CD4-positive, alpha-beta T cell treated with Interleukin-6 for 4 hours (primary cell): Measurements from ENCODE around the gene TMEM187.
"Not testable (repeated sequence)": the region's sequence is repeated elsewhere in the genome, so short reads cannot be mapped to it uniquely, and the experiment has no call there.

Experiments
- DNase-seq: peaks from one replicate; pipeline ENCODE4 v3.0.0-alpha.2; 2020; ENCODE audit warnings: mixed read lengths

TMEM187 gene

DNA sequence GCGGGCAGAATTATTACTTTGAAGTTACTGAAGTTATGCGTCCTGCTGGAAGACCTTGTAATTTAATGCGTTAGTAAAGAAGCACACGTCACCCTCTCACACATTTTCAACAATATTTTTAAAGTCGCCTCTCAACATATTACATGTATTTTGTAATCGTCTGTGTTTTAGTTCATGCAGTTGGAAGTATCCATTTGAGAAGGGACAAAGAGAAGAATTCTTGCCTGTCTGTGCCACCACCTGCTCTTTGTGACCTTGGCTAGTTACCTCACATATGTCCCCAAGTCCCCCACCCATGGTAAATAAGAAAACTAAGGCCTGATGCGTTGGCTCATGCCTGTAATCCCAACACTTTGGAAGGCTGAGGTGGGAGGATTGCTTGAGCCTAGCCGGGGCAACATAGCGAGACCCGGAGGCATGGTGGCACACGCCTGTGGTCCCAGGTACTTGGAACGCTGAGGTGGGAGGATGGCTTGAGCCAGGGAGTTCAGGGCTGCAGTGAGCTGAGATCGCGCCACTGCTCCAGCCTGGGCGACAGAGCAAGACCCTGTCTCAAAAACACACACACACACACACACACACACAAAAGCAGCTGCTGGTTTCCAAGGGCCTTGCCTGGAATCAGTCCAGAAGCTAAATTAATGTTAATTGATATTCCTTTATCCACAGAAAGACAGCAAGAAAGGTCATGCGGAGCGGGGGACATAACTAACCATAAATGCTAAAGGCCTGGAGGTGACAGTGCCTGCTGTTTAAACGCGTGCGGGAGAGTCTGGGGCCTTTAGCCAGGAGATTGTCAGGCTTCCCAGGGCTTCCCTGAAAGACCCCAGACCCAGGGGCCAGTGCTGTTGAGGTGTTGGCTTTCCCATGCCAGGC lies 811 bp downstream of the TMEM187 start:
- no peak for DNase-seq

DNA sequence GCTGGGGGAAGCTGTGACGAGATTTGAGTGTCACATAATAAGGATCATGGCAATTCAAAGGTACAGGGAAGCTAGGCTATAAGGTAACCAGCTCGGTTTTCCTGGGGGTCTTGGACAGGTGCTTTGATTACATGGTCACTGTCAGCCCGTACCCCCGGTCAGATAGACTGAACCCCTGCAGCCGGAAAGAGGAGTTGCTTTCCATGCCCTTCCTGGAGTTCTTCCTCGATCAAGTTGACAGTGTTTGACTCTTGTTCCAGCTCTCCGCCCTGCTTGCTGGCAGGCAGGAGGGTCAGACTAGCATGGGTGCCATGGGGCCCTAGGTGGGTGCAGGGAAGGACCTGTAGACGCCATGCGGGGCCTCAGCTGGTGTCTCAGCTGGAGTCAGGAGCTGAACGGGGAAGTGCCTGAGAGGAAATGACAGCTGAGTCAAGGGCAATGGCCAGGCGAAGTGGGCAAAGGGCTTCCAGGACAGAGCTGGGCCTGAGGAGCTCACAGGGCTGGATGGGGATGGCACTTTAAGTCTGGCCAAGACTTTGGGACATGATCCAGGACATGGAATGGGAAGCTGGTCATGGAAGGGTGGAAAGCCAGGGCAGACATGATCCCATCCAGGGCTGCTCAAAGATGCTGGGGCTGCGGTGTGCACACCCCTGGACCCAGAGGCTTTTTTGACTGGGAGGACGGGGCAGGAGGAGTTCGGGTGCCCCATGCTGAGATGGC lies 1.6 kb downstream of the TMEM187 start:
- no peak for DNase-seq

DNA sequence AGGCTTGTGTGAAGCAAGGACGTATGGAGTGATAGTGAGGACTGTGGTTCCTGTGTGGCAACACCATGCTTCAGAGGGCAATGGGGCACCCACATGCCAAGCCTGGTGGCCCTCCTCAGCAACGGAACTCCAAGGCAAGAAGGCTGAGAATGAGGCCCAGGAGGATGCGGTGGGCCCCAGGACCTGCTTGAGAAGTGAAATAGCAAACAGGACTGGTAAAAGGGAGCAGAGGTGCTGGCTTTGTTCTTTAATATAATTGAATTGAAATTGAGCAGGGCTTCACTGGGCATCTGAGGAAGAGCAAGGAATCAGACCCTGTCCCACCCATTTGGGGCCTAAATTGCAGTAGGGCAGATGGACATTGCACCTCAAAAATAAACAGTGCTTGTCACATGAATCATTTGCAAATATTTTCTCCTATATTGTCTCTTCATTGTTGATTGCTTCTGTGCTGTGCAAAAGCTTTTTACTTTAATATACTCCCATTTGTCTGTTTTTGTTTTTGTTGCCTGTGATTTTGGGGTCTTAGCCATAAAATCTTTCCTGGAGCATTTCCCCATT lies 2.3 kb downstream of the TMEM187 start:
- DNase-seq = no peak

DNA sequence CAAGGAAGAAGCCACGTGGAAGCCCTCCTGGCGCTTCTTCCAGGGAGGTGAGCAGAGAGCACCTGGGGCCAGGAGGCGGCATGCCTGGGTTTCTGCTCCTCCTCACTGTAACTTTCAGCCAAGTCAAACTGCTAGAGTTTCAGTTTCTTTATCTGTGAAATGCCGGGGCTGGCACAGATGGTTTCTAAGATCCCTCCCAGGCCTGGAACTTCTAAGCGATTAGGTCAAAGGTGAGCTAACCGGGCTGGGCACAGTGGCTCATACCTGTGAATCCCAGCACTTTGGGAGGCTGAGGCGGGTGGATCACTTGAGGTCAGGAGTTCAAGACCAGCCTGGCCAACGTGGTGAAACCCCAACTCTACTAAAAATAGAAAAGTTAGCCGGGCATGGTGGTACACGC lies 7.8 kb downstream of the TMEM187 start:
- not testable (repeated sequence) for DNase-seq

DNA sequence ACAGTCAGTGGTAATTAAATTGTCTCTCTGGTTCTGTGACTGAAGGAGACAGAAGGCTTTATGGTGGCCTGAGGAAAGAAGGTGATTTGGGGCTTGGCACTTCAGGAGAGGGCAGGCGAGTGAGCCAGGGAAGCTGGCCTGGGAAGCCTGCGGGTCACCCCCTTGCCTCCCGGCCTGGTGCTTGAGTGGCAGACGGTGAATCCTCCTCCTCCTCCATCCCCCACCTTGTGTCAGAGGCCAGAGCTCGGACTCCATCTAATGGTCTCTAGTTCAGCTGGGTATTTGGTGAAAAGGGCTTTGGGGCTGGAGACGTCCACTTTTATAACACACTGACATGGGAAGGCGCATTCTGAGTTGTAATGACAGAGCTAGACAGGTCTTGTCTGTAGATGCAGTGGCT lies 8.7 kb downstream of the TMEM187 start:
- DNase-seq = no peak

DNA sequence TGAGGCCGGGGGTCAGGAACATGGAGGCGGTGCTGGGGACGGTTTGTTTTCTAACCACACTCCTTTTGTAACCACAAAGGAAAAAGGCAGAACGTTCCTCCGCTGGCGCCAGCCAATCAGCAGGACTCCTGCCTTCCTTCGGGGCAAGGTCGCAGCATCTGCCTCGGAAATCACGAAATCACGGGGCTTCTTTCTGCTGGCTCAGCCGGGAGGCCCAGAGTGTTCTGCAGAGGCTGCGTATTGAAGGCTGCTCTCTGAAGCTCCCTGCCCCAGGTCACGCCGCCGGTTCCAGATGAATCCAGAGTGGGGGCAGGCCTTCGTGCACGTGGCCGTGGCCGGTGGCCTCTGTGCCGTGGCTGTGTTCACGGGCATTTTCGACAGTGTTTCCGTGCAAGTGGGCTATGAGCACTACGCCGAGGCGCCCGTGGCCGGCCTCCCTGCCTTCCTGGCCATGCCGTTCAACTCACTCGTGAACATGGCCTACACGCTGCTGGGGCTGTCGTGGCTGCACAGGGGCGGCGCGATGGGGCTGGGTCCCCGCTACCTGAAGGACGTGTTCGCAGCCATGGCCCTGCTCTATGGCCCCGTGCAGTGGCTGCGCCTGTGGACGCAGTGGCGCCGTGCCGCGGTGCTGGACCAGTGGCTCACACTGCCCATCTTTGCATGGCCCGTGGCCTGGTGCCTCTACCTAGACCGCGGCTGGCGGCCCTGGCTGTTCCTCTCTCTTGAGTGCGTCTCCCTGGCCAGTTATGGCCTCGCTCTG lies 9.4 kb downstream of the TMEM187 start:
- DNase-seq = peak; percentile 81

DNA sequence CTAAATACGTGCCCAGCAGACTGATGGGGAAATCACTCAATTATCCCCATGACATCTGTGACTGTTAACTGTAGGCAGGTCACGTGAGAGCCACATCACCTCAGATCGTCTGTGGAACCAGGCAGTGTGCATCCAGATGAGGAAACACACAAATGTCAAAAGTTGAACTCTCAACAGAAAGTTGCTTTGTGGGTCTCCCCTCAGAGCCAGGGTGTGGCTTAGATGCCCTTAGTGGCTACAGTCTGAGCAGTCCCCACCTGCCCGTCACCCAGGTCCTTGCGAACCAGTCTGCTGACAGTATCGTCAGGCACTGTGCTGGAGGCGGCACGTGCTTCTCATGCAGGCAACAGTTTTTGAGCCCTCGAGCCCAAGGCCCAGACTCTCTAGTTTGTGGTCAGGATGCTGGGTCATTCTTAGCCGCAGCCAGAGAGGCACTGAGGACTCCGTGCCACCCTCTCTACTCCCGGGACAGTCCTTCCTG lies 10.8 kb downstream of the TMEM187 start:
- DNase-seq = no peak

DNA sequence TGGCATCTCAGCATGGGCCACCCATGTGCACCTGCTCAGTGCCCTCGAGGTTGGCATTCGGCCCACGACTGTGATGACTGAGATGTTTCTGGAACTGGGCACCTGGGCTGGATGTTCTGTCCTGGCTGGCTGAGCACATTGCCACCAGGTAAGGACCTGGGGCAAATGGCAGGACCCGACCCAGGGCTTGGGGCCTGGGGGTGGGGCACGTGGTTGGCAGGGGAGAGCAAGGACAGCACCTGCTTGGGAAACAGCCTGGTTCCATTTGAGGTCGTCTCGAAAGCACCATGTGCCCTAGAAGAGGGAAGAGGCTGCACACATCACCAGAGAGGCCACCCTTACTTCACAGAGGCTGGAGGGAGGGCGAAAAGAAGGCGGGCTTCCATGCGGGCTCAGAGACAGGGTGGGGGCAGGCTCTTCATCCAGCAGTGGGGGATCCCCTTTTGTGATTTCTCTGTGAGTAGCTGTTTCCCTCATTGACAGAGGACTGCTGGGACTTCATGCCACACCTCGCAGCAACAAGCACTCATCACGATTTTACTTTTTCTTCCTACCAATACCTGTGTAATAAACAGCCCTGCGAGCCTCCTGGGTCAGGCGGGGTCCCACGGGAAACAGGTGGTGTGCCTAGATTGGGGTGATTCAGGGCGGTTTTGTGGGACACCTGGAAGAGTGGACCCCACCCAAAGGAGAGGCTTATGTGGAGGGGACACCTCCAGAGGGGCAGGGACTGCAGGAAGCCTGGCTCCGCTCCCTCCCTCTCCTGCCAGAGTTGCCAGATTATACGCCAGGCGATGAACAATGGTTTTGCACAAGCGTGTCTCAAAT lies 12.0 kb downstream of the TMEM187 start:
- peak; percentile 34 for DNase-seq

DNA sequence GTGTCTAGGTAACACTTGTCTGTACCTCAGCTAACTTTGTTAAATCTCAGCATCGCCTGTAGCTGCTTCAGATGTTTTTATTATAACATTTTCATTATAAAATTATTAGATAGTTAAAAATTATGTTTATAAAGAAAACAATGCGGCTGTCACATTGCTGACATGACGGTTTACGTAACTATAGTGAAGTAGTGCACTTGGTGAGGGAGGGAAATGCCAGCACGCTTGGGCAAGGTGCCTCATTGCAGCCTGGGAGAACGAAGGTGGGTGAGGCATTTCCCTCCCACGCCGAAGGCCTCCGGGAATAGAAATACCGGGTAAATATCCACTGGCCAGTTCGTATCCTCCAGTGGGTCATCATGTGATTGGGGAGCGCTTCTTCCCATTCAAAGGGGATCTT lies 15.9 kb downstream of the TMEM187 start:
- DNase-seq = no peak

DNA sequence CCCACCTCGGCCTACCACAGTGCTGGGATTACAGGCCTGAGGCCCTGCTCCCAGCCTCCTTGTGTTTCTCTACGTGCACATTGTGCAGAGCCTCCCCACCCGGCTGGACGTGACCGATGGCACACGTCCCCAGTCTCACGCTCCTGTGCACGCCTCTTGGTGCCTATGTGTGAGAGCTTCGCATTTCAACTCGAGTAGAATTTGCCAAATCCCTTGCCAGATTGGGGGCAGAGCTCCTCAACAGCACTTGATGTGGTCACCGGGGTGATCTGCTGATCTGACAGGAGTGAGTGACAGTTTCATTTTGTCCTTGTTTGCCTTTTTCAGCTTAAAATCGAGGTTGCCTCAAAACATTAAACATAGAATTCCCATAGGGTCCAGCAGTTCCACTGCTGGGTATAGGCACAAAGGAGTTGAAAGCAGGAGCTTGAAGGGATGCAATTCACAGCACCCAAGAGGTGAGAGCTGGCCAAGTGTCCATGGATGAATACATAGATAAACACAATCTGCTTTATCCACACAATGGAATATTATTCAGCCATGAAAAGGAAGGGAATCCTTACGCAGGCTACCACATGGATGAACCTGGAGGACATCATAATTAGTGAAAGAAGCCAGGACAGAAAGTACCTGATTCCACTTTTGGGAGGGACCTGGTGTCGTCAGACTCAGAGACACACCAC lies 17.6 kb downstream of the TMEM187 start:
- peak; percentile 39 for DNase-seq

DNA sequence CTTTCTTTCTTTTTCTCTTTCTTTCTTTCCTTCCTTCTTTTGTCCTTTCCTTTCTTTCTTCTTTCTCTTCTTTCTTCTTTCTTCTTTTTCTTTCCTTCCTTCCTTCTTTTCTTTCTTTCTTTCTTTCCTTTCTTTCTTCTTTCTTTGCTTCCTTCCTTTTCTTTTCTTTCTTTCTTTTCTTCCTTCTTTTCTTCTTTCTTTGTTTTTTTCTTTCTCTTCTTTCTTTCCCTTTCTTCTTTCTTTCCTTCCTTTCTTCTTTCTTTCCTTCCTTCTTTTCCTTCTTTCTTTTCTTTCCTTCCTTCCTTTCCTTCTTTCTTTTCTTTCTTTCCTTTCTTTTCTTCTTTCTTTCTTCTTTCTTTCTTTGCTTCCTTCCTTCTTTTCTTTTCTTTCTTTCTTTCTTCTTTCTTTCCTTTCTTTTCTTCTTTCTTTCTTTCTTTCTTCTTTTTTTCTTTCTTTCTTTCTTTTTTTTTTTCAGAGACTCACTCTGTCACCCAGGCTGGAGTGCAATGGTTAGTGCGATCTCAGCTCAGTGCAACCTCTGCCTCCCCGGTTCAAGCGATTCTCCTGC lies 18.5 kb downstream of the TMEM187 start:
- DNase-seq = no peak

DNA sequence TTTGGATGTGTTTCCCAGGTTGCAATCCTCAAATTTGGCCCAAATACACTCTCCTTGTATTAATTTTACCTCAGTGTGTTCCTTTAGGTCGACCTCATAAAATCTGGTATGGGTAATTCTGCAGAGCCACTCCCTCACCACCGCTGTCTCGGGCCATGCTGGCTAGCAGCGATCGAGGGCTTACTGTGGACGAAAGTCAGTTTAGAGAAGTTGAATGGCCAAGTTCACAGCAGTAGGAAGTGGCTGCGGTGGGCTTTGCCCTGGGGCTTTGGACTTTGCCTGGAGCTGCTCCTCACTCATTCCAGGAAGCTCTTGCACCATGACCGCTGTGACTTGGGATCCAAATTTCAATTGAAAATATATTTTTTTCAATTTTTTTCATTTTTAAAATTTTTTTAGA lies 19.6 kb downstream of the TMEM187 start:
- no peak for DNase-seq

DNA sequence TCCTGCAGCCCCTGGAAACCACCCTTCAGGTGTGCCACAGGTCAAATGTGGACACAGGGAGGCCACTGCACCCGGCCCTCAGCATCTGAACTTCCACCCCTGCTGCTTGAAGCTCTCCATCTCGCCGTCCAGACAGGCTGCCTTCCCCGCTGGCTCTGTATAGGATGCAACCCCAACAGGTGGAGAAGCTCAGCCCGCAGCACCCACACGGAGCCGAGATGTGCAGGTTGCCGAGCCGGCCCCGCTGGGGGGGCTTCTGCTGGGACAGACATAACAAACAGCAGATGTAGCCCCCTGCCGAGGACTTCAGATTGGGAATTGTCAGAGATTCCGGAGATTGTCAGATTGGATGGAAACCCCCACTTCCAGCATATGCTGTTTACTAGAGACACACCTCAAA lies 20.5 kb downstream of the TMEM187 start:
- no peak for DNase-seq

DNA sequence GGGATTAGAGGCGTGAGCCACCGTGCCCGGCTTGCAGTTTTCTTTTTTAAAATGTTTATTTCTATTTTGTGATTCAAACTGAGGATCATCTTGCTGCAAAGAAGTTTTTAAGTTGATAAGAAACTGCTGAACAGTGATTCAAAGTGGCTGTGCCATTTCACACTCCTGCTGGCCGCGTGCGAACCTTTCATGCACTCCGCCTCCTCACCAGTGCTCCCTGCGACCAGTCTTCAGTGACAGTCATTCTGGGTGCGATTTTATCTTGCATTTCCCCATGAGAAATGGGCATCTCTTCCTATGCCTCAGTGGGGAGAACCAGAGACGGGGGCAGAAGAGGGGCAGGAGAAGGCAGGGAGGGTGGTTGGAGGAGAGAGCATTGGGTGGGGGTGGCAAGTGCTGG lies 21.4 kb downstream of the TMEM187 start:
- no peak for DNase-seq

DNA sequence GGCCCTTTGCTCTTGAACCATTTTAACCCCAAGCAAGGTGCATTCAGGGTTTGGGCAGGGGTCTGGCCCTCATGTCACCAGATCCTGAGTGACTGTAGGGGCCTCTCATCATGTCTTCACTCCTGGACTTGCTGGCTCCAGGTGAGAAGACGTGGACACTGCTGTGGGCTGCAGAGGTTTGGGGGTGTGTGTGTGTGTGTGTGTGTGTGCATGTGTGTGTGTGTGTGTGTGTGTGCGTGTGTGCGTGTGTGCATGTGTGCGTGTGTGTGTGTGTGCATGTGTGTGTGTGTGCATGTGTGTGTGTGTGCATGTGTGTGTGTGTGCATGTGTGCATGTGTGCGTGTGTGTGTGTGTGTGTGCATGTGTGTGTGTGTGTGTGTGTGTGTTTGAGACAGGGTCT lies 21.8 kb downstream of the TMEM187 start:
- not testable (repeated sequence) for DNase-seq

DNA sequence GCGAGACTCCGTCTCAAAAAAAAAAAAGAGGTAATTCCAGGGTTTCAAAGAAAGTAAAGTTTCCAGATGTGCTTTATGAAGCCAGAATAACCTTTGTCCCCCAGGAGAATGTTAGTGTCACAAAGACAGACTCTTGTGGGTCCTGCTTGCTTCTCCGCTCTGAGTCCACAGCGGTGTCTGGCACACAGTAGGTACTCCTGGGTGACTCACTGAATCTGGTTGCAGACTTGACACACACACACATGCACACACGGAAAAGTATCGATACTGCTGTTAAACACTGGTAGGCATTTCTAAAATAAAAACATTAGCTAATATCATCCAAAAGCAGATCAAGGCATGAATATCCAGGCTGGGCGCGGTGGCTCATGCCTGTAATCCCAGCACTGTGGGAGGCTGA lies 22.9 kb downstream of the TMEM187 start:
- no peak for DNase-seq

DNA sequence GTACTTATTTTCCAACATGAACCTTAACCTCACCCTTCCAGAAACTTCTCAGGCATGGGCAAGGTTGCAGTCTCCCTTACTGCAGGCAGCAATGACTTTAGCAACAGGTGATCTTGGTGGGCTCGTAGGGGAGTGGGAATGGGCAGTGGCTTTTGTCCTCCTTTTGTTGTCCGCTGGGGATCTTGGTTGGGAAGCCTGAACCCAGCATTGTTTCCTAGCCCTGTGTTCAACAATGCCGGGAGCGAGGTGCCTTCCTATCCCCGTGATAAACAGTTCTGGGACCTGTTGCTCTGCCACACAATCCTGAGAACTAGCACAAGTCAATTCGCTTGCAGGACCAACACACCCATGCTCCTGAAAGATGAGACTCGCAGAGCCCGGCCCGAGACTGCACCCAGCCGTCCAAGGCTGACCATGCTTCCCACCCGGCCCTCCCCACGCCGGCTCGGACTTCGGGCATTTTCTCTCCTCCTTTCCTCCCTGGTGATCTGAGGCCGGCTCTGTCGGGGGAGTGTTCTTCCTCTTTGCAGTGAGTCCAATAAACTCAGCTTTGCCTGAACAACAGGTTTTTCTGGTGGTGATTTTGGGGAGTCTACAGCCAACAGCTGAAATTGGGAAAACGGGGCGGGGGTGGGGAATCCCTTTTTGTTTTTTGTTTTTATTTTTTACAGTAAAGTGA lies 26.9 kb downstream of the TMEM187 start:
- DNase-seq = no peak

DNA sequence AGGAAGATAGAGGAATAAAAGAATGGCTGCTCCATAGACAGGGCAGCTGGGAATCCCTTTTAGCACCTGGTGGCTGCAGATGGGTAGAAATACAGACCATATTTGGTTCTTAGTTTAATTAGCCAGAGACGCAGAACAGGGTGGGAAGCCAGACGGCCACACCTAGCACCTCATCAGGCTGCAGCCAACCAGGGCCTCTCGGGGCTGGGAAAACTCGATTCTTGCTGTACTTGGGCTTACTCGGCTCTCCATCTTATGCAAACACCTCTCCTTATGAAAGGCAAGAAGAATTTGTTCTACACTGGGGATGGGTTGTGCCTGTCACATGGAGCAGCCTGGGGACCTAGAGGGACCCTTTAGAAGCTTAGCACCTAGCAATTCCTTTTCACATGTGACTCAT lies 27.5 kb downstream of the TMEM187 start:
- no peak for DNase-seq

DNA sequence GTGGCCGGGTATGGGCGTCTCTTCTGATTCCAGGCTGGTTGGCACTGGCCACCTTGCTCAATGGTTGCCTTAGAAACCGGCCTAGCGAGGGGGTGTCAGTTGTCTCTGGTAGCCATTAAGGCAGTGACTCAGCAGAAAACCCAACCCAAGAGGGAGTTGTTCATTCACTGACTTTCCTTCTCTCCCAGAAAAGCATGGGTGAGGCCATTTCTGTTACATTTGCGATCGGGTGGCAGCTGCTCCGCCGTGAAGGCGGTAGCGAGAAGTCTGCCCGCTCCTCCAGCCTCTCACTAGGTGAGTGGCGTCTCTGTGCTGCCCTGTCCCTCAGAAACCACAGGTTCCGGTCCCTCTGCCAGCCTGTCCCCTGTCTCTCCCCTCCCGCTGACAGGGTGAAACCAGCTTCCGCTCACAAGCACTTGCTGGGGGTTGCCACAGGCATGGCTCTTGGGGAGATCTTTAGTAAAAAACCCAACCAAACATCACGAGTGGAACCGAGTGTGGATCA lies 29.7 kb downstream of the TMEM187 start:
- DNase-seq = peak; percentile 60

DNA sequence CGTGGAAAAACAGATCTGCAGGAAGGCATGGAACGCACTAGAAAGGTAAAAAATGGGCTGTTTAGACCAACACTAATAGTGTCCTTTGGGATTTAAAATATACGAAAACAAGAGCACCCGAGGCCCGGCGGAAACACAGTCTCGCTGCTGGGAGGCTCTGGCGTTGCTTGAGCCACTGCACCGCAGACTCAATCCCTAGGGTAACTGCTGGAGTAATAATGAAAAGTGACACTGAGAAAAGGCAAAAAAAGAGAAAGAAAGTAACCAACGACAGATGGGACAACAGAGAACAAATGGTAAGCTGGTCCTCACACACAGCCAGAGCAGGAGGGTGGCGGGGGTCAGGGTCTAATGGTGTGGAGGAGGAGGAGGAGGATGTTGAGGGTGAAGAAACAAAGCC lies 31.8 kb downstream of the TMEM187 start:
- no peak for DNase-seq
